ENCODE data around the gene HES4.

DNA sequence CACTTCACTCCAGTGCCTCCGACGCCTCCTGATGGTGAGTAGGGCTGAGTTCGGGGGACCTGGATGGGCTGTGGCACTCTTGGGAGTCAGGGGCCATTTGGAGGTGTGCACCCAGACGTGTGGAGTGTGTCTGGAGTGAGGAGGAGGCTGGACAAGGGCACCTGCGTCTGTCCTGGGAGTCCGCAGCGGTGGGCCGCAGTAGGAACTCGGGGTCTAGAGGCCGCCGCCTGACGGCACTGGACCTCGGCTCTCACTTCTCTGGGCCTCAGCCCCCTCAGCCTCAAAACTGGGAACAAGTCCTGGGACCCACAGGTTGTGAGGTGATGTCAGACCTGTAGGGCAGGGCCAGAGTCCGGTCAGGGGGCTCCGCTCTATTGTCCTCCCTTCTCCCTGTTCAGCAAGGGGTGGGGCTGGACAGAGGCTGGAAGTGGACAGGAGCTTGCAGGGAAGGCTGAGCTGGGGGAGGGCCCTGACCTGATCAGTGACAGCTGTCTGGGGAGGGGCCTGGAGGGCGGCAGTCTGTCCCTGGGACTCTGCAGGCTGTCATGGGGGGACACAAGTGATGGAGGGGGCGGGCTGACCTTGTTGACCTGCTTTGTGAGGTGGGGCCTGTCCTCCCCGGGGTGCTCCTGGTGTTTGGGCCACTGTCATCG is 35.5 kb upstream of the HES4 start:
- no peak for TF ChIP-seq POLR2A (IDR thresholded peaks at IDR 0.05)
- TF ChIP-seq POLR2AphosphoS5 (IDR thresholded peaks at IDR 0.05): no peak
- TF ChIP-seq, protein P1, sequence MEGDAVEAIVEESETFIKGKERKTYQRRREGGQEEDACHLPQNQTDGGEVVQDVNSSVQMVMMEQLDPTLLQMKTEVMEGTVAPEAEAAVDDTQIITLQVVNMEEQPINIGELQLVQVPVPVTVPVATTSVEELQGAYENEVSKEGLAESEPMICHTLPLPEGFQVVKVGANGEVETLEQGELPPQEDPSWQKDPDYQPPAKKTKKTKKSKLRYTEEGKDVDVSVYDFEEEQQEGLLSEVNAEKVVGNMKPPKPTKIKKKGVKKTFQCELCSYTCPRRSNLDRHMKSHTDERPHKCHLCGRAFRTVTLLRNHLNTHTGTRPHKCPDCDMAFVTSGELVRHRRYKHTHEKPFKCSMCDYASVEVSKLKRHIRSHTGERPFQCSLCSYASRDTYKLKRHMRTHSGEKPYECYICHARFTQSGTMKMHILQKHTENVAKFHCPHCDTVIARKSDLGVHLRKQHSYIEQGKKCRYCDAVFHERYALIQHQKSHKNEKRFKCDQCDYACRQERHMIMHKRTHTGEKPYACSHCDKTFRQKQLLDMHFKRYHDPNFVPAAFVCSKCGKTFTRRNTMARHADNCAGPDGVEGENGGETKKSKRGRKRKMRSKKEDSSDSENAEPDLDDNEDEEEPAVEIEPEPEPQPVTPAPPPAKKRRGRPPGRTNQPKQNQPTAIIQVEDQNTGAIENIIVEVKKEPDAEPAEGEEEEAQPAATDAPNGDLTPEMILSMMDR (IDR thresholded peaks at IDR 0.05): no peak
